ENCODE data around the gene MARCHF2.

Gene MARCHF2

GRCh38 chr19:8476524-8476923 is 63.4 kb downstream of the MARCHF2 start:
- peaks cover 33% of the 10 kb centered on the region; the same call in 1 of the 2 replicates for H4K20me1 ChIP-seq (ENCODE audit: control insufficient read depth, insufficient read depth, low read depth, low read length)
- peaks cover 93% of the 10 kb centered on the region for H3K79me2 ChIP-seq (ENCODE audit: control insufficient read depth, low read length)
- H3K36me3 ChIP-seq (ENCODE audit: control insufficient read depth, low read length): peaks cover 92% of the 10 kb centered on the region

GRCh38 chr19:8477889-8478288 is 64.8 kb downstream of the MARCHF2 start:
- Histone ChIP-seq H3K9me3 (ENCODE audit: control insufficient read depth, insufficient read depth, low read length) (no peaks in the 10 kb centered on the region), H3K4me3 (ENCODE audit: low read length) (no peak overlapping the region), H3K36me3 (ENCODE audit: control insufficient read depth, low read length) (peaks cover 90% of the 10 kb centered on the region), H3F3A (ENCODE audit: control insufficient read depth, insufficient read depth) (peaks cover 16% of the 10 kb centered on the region), H4K20me1 (ENCODE audit: control insufficient read depth, insufficient read depth, low read depth, low read length) (peaks cover 38% of the 10 kb centered on the region; the same call in 1 of the 2 replicates), H3K9me2 (replicated peaks; ENCODE audit: control insufficient read depth, low read length) (no peaks in the 10 kb centered on the region), H3K79me2 (ENCODE audit: control insufficient read depth, low read length) (peaks cover 94% of the 10 kb centered on the region), H3K4me2 (ENCODE audit: low read length) (no peak overlapping the region), H3K4me1 (ENCODE audit: control insufficient read depth, low read length) (peaks cover 23% of the 10 kb centered on the region), H3K27me3 (ENCODE audit: control insufficient read depth, low read length) (no peaks in the 10 kb centered on the region), H3K27ac (ENCODE audit: low read depth, low read length) (no peak overlapping the region)
- TF ChIP-seq, protein P1, sequence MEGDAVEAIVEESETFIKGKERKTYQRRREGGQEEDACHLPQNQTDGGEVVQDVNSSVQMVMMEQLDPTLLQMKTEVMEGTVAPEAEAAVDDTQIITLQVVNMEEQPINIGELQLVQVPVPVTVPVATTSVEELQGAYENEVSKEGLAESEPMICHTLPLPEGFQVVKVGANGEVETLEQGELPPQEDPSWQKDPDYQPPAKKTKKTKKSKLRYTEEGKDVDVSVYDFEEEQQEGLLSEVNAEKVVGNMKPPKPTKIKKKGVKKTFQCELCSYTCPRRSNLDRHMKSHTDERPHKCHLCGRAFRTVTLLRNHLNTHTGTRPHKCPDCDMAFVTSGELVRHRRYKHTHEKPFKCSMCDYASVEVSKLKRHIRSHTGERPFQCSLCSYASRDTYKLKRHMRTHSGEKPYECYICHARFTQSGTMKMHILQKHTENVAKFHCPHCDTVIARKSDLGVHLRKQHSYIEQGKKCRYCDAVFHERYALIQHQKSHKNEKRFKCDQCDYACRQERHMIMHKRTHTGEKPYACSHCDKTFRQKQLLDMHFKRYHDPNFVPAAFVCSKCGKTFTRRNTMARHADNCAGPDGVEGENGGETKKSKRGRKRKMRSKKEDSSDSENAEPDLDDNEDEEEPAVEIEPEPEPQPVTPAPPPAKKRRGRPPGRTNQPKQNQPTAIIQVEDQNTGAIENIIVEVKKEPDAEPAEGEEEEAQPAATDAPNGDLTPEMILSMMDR (IDR thresholded peaks at IDR 0.05; ENCODE audit: low read depth, low read length, poor library complexity, severe bottlenecking): no peak
- TF ChIP-seq EZH2phosphoT487 (IDR thresholded peaks at IDR 0.05; ENCODE audit: borderline replicate concordance, low read length): no peak

More at GRCh38 chr19:8476524-8476923, 63.4 kb downstream of the MARCHF2 start:
- no peak overlapping the region for H3K4me3 ChIP-seq (ENCODE audit: low read length)
- H3K9me2 ChIP-seq (replicated peaks; ENCODE audit: control insufficient read depth, low read length): no peaks in the 10 kb centered on the region
- peaks cover 37% of the 10 kb centered on the region for H3K4me1 ChIP-seq (ENCODE audit: control insufficient read depth, low read length)
- TF ChIP-seq EZH2phosphoT487 (IDR thresholded peaks at IDR 0.05; ENCODE audit: borderline replicate concordance, low read length): no peak
- TF ChIP-seq, protein P1 (IDR thresholded peaks at IDR 0.05; ENCODE audit: low read depth, low read length, poor library complexity, severe bottlenecking): no peak
- H3K27ac ChIP-seq (ENCODE audit: low read depth, low read length): no peak overlapping the region
- H3F3A ChIP-seq (ENCODE audit: control insufficient read depth, insufficient read depth): peaks cover 22% of the 10 kb centered on the region
- H3K4me2 ChIP-seq (ENCODE audit: low read length): no peak overlapping the region
- no peaks in the 10 kb centered on the region for H3K9me3 ChIP-seq (ENCODE audit: control insufficient read depth, insufficient read depth, low read length)
- no peaks in the 10 kb centered on the region for H3K27me3 ChIP-seq (ENCODE audit: control insufficient read depth, low read length)

GRCh38 chr19:8478598-8478997 is 65.5 kb downstream of the MARCHF2 start:
- Histone ChIP-seq H3K9me2 (replicated peaks; ENCODE audit: control insufficient read depth, low read length) (no peaks in the 10 kb centered on the region), H3K79me2 (ENCODE audit: control insufficient read depth, low read length) (peaks cover 96% of the 10 kb centered on the region), H4K20me1 (ENCODE audit: control insufficient read depth, insufficient read depth, low read depth, low read length) (peaks cover 38% of the 10 kb centered on the region; the same call in 1 of the 2 replicates), H3F3A (ENCODE audit: control insufficient read depth, insufficient read depth) (peaks cover 9% of the 10 kb centered on the region; the same call in 1 of the 2 replicates), H3K36me3 (ENCODE audit: control insufficient read depth, low read length) (peaks cover 90% of the 10 kb centered on the region), H3K4me1 (ENCODE audit: control insufficient read depth, low read length) (peaks cover 16% of the 10 kb centered on the region), H3K4me2 (ENCODE audit: low read length) (no peak overlapping the region), H3K4me3 (ENCODE audit: low read length) (no peak overlapping the region), H3K27me3 (ENCODE audit: control insufficient read depth, low read length) (no peaks in the 10 kb centered on the region), H3K9me3 (ENCODE audit: control insufficient read depth, insufficient read depth, low read length) (no peaks in the 10 kb centered on the region), H3K27ac (ENCODE audit: low read depth, low read length) (no peak overlapping the region)
- no peak for TF ChIP-seq EZH2phosphoT487 (IDR thresholded peaks at IDR 0.05; ENCODE audit: borderline replicate concordance, low read length)
- TF ChIP-seq, protein P1 (IDR thresholded peaks at IDR 0.05; ENCODE audit: low read depth, low read length, poor library complexity, severe bottlenecking): no peak
